CD4-positive, alpha-beta T cell (primary cell): ENCODE measurements around the gene FBXL13. TPM values are rescaled to one million over a fixed set of nuclear protein-coding genes. Genes with fewer than 3 reads are reported as not detected.
A peak's percentile ranks its signal among the peaks of the same experiment; 100 is the strongest.
"Not testable (repeated sequence)": the region's sequence is repeated elsewhere in the genome, so short reads cannot be mapped to it uniquely, and the experiment has no call there.

Source experiments
- ATAC-seq: fragments of 200-7000 bp; cut with Tn5 transposase; one replicate; pipeline ENCODE4 v1.10.0; 2022; ENCODE audit warnings: mild to moderate bottlenecking; ENCODE audit not compliant: poor library complexity
- CTCF ChIA-PET: fragments of 350-600 bp; sonication (Branson Sonifier 250); formaldehyde crosslinking; loops from one replicate; lab custom pipeline; 2021; ENCODE audit warnings: antibody characterized with exemption, inconsistent platforms; lab: Charles Lee
- POLR2A ChIA-PET: fragments of 350-600 bp; sonication (Branson Sonifier 250); formaldehyde crosslinking; loops from one replicate; lab custom pipeline; 2021; ENCODE audit warnings: antibody characterized with exemption, inconsistent platforms; lab: Charles Lee
- DNase-seq, 14 experiments: peaks; one replicate each; pipeline ENCODE4 v3.0.0-alpha.2; 2013 to 2020; ENCODE audit warnings: mixed read lengths in 2 of 14
- H3K27ac ChIP-seq, 2 donors: one replicate each; pipeline versions ENCODE4 v1.5.1 to v1.7.0; 2013; ENCODE audit warnings: low read length in 2 of 2, low read depth in 1 of 2, mild to moderate bottlenecking in 1 of 2
- H3K27me3 ChIP-seq, 2 experiments: 1 replicate in 1 of 2; 2 replicates in 1 of 2; pipeline versions ENCODE4 v1.6.1 to v1.7.0; 2013; ENCODE audit warnings: low read length in 2 of 2, control low read depth in 1 of 2, mild to moderate bottlenecking in 1 of 2, moderate library complexity in 1 of 2; ENCODE audit not compliant: insufficient read depth in 2 of 2, control insufficient read depth in 1 of 2
- H3K36me3 ChIP-seq: one replicate; pipeline ENCODE4 v1.6.1; 2013; ENCODE audit warnings: low read length, control low read depth; ENCODE audit not compliant: insufficient read depth
- H3K4me1 ChIP-seq: one replicate; pipeline ENCODE4 v1.6.1; 2013; ENCODE audit warnings: low read length, control low read depth; ENCODE audit not compliant: insufficient read depth
- H3K4me3 ChIP-seq: one replicate; pipeline ENCODE4 v1.5.1; 2013; ENCODE audit warnings: mild to moderate bottlenecking, low read length, moderate library complexity
- H3K9me3 ChIP-seq, 2 experiments: 1 replicate in 1 of 2; 2 replicates in 1 of 2; pipeline versions ENCODE4 v1.6.1 to v1.7.0; 2013; ENCODE audit warnings: low read length in 2 of 2, mild to moderate bottlenecking in 2 of 2, control low read depth in 1 of 2, moderate library complexity in 1 of 2; ENCODE audit not compliant: control insufficient read depth in 1 of 2, insufficient read depth in 1 of 2
- H3K27ac Mint-ChIP-seq: one replicate; pipeline ENCODE4 v1.8.0; 2020; ENCODE audit warnings: mixed read lengths
- H3K27me3 Mint-ChIP-seq: one replicate; pipeline ENCODE4 v1.8.0; 2021; ENCODE audit warnings: mixed read lengths
- H3K36me3 Mint-ChIP-seq: one replicate; pipeline ENCODE4 v1.8.0; 2021; ENCODE audit warnings: low read depth, mixed read lengths
- H3K4me1 Mint-ChIP-seq: one replicate; pipeline ENCODE4 v1.8.0; 2021; ENCODE audit warnings: low read depth, mixed read lengths
- H3K4me3 Mint-ChIP-seq: one replicate; pipeline ENCODE4 v1.8.0; 2020; ENCODE audit warnings: mild to moderate bottlenecking, mixed read lengths
- H3K9me3 Mint-ChIP-seq: one replicate; pipeline ENCODE4 v1.8.0; 2020; ENCODE audit warnings: mixed read lengths
- intact Hi-C, 2 experiments: fragments of 100-400 bp; cut with DNase I in 1 of 2; cut with micrococcal nuclease in 1 of 2; formaldehyde crosslinking; loops; one replicate each; pipeline versions ENCODE4 v1.15.1 to v1.9.0; 2023 to 2025; cut with DNase I, micrococcal nuclease
- total RNA-seq, 174 experiments: library from RNA in 2 of 174; stranded (reverse) in 2 of 174; gene quantifications; one replicate each; pipeline ENCODE4 v1.2.3 and lab custom pipeline; 2021 to 2026
- TF ChIP-seq, protein P1 (sequence below): fragments of 200-600 bp; IDR thresholded peaks from one replicate; pipeline ENCODE4 v1.8.0; 2022; ENCODE audit warnings: antibody characterized with exemption, mild to moderate bottlenecking

Gene FBXL13
- total RNA-seq, 2 experiments from 2014 or later: 0.89 to 1.4 TPM

DNA sequence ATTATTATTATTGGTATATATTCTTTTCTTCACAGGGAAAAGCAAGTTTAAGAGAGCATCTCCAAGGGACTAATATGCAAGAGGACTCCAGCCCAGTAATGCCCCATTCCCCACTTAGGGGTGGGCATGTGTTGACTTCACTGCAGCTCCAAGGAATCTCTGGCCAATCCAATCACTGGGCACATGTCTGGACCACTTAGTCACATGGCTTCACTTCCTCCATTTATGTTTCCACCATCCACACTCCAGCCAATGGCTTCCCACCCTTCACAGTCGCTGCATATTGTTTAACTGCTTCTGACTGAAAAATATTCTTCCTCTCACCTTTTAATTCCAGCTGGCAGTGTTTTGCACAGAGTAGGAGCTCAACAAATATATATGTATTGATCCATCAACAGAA lies 43.6 kb downstream of the FBXL13 start:
- Histone ChIP-seq H3K4me1 (no peaks in the 10 kb centered on the region), H3K9me3 (no peaks in the 10 kb centered on the region), H3K36me3 (no peaks in the 10 kb centered on the region), H3K27me3 (no peaks in the 10 kb centered on the region), H3K4me3 (no peak overlapping the region), H3K27ac (no peak overlapping the region)
- no peaks in the 10 kb centered on the region for H3K4me1 Mint-ChIP-seq
- no peaks in the 10 kb centered on the region for H3K36me3 Mint-ChIP-seq
- CTCF ChIA-PET: no interaction called here
- POLR2A ChIA-PET: no interaction called here
- no peak overlapping the region for H3K4me3 Mint-ChIP-seq
- no peak overlapping the region for H3K27ac Mint-ChIP-seq
- ATAC-seq (no peak), DNase-seq (no peak)
- H3K9me3 Mint-ChIP-seq: no peaks in the 10 kb centered on the region
- TF ChIP-seq, protein P1, sequence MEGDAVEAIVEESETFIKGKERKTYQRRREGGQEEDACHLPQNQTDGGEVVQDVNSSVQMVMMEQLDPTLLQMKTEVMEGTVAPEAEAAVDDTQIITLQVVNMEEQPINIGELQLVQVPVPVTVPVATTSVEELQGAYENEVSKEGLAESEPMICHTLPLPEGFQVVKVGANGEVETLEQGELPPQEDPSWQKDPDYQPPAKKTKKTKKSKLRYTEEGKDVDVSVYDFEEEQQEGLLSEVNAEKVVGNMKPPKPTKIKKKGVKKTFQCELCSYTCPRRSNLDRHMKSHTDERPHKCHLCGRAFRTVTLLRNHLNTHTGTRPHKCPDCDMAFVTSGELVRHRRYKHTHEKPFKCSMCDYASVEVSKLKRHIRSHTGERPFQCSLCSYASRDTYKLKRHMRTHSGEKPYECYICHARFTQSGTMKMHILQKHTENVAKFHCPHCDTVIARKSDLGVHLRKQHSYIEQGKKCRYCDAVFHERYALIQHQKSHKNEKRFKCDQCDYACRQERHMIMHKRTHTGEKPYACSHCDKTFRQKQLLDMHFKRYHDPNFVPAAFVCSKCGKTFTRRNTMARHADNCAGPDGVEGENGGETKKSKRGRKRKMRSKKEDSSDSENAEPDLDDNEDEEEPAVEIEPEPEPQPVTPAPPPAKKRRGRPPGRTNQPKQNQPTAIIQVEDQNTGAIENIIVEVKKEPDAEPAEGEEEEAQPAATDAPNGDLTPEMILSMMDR: no peak
- H3K27me3 Mint-ChIP-seq: no peaks in the 10 kb centered on the region
- intact Hi-C loops: no loop called here

DNA sequence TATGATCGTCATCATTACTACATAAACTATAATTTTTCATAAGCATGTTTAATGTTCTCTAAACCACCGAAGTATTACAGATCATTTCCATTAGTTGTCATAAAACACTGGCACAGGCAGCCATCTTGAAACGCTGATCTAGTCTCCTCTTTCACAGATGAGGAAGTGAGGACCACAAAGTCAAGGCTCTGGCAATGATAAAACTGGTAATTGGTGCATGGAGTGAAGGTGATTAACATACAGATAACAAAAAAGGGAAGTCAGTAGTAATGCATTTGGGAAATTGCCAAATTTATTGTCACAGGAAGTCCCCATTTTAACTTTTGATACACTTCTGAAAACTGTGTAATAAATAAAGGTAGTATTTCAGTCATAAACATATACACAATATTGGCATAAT lies 49.3 kb downstream of the FBXL13 start:
- Histone ChIP-seq H3K27ac (no peak overlapping the region), H3K27me3 (no peaks in the 10 kb centered on the region), H3K36me3 (no peaks in the 10 kb centered on the region), H3K4me3 (no peak overlapping the region), H3K4me1 (no peaks in the 10 kb centered on the region), H3K9me3 (peaks cover 0 to 6% of the 10 kb centered on the region in 2 experiments)
- TF ChIP-seq, protein P1: no peak
- peaks cover 10% of the 10 kb centered on the region for H3K9me3 Mint-ChIP-seq
- no peaks in the 10 kb centered on the region for H3K27me3 Mint-ChIP-seq
- no peak overlapping the region for H3K27ac Mint-ChIP-seq
- intact Hi-C loops: no loop called here
- H3K4me1 Mint-ChIP-seq: peaks cover 5% of the 10 kb centered on the region
- ChIA-PET CTCF (no interaction called here), POLR2A (no interaction called here)
- ATAC-seq (no peak), DNase-seq (peak in 1 of 14 experiments; percentile 4)
- peaks cover 6% of the 10 kb centered on the region for H3K36me3 Mint-ChIP-seq
- H3K4me3 Mint-ChIP-seq: no peak overlapping the region

DNA sequence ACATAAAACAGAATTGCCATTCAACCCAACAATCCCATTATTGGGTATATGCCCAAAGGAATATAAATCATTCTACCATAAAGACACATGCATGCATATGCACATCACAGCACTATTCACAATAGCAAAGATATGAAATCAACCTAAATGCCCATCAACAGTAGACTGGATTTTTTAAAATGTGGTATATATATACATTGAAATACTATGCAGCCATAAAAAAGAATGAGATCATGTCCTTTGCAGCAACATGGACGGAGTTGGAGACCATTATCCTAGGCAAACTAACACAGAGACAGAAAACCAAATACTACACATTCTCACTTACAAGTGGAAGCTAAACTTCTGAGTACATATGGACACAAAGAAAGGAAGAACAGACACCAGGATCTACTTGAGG lies 51.0 kb downstream of the FBXL13 start:
- H3K4me1 ChIP-seq, intact Hi-C loops, H3K36me3 ChIP-seq, H3K4me3 ChIP-seq, H3K27me3 ChIP-seq, CTCF ChIA-PET, DNase-seq, ATAC-seq, H3K4me1 Mint-ChIP-seq, H3K27me3 Mint-ChIP-seq, H3K27ac ChIP-seq, H3K27ac Mint-ChIP-seq, H3K4me3 Mint-ChIP-seq, POLR2A ChIA-PET, H3K9me3 ChIP-seq: not testable (repeated sequence)
- H3K9me3 Mint-ChIP-seq: peaks cover 12% of the 10 kb centered on the region
- peaks cover 22% of the 10 kb centered on the region for H3K36me3 Mint-ChIP-seq

DNA sequence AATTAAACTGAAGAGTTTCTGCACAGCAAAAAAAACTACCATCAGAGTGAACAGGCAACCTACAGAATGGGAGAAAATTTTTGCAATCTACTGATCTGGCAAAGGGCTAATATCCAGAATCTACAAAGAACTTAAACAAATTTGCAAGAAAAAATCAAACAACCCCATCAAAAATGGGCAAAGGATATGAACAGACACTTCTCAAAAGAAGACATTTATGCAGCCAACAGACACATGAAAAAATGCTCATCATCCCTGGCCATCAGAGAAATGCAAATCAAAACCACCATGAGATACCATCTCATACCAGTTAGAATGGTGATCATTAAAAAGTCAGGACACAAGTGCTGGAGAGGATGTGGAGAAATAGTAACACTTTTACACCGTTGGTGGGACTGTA lies 53.1 kb downstream of the FBXL13 start:
- H3K9me3 ChIP-seq, H3K27me3 Mint-ChIP-seq, H3K27ac ChIP-seq, ATAC-seq, intact Hi-C loops, DNase-seq, H3K4me3 Mint-ChIP-seq, H3K36me3 ChIP-seq, H3K4me1 Mint-ChIP-seq, H3K27ac Mint-ChIP-seq, H3K27me3 ChIP-seq, H3K4me1 ChIP-seq, CTCF ChIA-PET, H3K4me3 ChIP-seq, POLR2A ChIA-PET: not testable (repeated sequence)
- Mint-ChIP-seq H3K9me3 (peaks cover 12% of the 10 kb centered on the region), H3K36me3 (peaks cover 23% of the 10 kb centered on the region)

DNA sequence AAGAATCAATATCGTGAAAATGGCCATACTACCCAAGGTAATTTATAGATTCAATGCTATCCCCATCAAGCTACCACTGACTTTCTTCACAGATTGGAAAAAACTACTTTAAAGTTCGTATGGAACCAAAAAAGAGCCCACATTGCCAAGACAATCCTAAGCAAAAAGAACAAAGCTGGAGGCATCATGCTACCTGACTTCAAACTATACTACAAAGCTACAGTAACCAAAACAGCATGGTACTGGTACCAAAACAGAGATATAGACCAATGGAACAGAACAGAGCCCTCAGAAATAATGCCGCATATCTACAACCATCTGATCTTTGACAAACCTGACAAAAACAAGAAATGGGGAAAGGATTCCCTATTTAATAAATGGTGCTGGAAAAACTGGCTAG lies 53.7 kb downstream of the FBXL13 start:
- H3K9me3 Mint-ChIP-seq: peaks cover 12% of the 10 kb centered on the region
- H3K4me3 Mint-ChIP-seq, H3K27me3 Mint-ChIP-seq, H3K27me3 ChIP-seq, H3K4me1 ChIP-seq, H3K27ac ChIP-seq, H3K4me1 Mint-ChIP-seq, H3K27ac Mint-ChIP-seq, CTCF ChIA-PET, DNase-seq, POLR2A ChIA-PET, H3K4me3 ChIP-seq, H3K36me3 ChIP-seq, ATAC-seq, intact Hi-C loops: not testable (repeated sequence)
- peaks cover 0 to 13% of the 10 kb centered on the region in 2 experiments for H3K9me3 ChIP-seq
- H3K36me3 Mint-ChIP-seq: peaks cover 25% of the 10 kb centered on the region

DNA sequence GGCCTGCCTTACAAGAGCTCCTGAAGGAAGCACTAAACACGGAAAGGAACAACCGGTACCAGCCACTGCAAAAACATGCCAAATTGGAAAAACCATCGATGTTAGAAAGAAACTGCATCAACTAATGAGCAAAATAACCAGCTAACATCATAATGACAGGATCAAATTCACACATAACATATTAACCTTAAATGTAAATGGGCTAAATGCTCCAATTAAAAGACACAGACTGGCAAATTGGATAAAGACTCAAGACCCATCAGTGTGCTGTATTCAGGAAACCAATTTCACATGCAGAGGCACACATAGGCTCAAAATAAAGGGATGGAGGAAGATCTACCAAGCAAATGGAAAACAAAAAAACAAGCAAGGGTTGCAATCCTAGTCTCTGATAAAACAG lies 56.3 kb downstream of the FBXL13 start:
- peaks cover 44% of the 10 kb centered on the region for H3K36me3 Mint-ChIP-seq
- H3K27me3 ChIP-seq, DNase-seq, H3K27ac ChIP-seq, intact Hi-C loops, H3K4me3 ChIP-seq, H3K4me1 ChIP-seq, H3K27ac Mint-ChIP-seq, H3K4me1 Mint-ChIP-seq, POLR2A ChIA-PET, H3K36me3 ChIP-seq, CTCF ChIA-PET, H3K27me3 Mint-ChIP-seq, H3K4me3 Mint-ChIP-seq, ATAC-seq: not testable (repeated sequence)
- H3K9me3 Mint-ChIP-seq: peaks cover 16% of the 10 kb centered on the region
- peaks cover 0 to 13% of the 10 kb centered on the region in 2 experiments for H3K9me3 ChIP-seq
